SK-N-MC (cell line): Measurements from ENCODE around the gene MEGF9.
A peak's percentile ranks its signal among the peaks of the same experiment; 100 is the strongest.

Source experiments
- DNase-seq: peaks from one replicate; pipeline ENCODE4 v3.0.0-alpha.2; 2011; ENCODE audit warnings: low read depth, low spot score
- H3K27ac ChIP-seq: fragments of 200-600 bp; sonication (generic); 2 replicates; pipeline ENCODE4 v1.5.1; 2016; ENCODE audit warnings: mixed run types
- H3K36me3 ChIP-seq: fragments of 200-600 bp; sonication (generic); 2 replicates; pipeline ENCODE4 v1.6.1; 2017; ENCODE audit warnings: antibody characterized with exemption, low read length, mixed read lengths; ENCODE audit not compliant: insufficient read depth
- H3K4me3 ChIP-seq: fragments of 200-600 bp; sonication (generic); 2 replicates; pipeline ENCODE4 v1.5.1; 2016
- H3K9ac ChIP-seq: fragments of 200-600 bp; sonication (generic); 2 replicates; pipeline ENCODE4 v1.8.0; 2017; ENCODE audit warnings: mixed run types, mixed read lengths; ENCODE audit not compliant: insufficient read length
- H3K9me3 ChIP-seq: fragments of 200-600 bp; sonication (generic); 2 replicates; pipeline ENCODE4 v1.6.1; 2017; ENCODE audit warnings: low read depth, mild to moderate bottlenecking, antibody characterized with exemption, low read length, moderate library complexity, mixed read lengths
- EZH2 ChIP-seq: fragments of 200-600 bp; sonication (generic); IDR thresholded peaks from one replicate; pipeline ENCODE4 v1.6.1; 2017; ENCODE audit warnings: antibody characterized with exemption
- FOXP2 ChIP-seq: optimal IDR thresholded peaks from 2 replicates; pipeline ENCODE3; 2011; ENCODE audit warnings: mild to moderate bottlenecking, moderate library complexity; ENCODE audit not compliant: insufficient read depth; ENCODE audit errors: extremely low read length, control extremely low read depth
- POLR2AphosphoS5 ChIP-seq: IDR thresholded peaks from 2 replicates; pipeline ENCODE4 v1.6.1; 2012; ENCODE audit warnings: mild to moderate bottlenecking, low read depth, low read length, borderline replicate concordance

MEGF9 gene

GRCh38 chr9:120619751-120620655, 94.3 kb downstream of the MEGF9 start:
- DNase-seq = peak; percentile 86
- Histone ChIP-seq H3K4me3 (no peak overlapping the region), H3K27ac (peak overlapping the region; percentile 4; the same call in 1 of the 2 replicates), H3K9me3 (no peaks in the 10 kb centered on the region), H3K36me3 (no peaks in the 10 kb centered on the region), H3K9ac (peak overlapping the region; percentile 28)
- TF ChIP-seq EZH2 (no peak), POLR2AphosphoS5 (no peak), FOXP2 (no peak)

DNA sequence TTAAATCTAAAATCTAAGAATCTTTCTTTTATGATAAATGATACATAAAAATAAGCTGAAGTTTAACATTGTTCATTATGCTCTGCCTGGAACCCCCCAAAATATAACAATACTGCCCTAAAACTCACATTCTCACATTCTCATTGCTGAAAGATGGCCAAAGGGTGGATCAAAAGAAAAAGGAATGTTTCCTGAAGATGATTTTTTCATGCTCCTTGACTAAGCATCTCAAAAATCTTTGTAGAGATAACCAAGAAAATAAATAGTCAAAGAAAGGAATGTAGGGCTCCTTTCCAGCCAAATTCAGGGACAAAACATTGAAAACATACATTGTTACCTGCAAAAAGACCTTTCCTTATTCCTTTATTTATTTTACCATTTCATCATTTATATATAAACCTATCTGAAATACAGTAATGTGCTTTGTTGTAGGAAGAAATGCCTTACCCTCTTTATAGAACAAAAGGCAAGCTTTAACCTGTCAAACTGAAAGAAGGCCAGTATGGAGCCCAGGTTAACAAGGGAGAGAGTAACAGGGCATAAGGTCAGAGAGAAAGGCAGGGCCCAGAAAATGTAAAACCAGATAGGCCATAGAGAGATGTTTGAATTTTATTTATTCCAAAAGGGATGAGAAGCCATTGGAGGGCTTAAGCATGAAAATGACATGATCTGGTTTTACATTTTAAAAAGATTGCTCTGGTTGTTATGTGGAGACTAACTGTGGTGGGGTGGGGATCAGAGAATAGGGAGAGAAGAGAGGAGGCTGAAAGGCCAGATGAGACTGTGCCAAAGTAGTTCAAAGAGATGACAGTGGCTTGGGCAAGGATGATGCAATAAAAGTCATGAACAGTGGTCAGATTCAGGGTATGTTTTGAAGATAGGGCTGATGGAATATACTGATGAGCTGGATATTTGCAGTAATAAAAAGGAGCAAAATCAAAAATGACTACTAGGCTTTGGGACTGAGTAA, 97.0 kb downstream of the MEGF9 start:
- TF ChIP-seq EZH2 = no peak
- no peak for TF ChIP-seq POLR2AphosphoS5
- TF ChIP-seq FOXP2 = no peak
- Histone ChIP-seq H3K9me3 (no peaks in the 10 kb centered on the region), H3K9ac (no peak overlapping the region), H3K27ac (no peak overlapping the region), H3K4me3 (no peak overlapping the region), H3K36me3 (no peaks in the 10 kb centered on the region)
- no peak for DNase-seq

- Histone ChIP-seq H3K9ac (no peak overlapping the region), H3K4me3 (no peak overlapping the region), H3K27ac (no peak overlapping the region), H3K9me3 (no peaks in the 10 kb centered on the region), H3K36me3 (peaks cover 6% of the 10 kb centered on the region; the same call in 1 of the 2 replicates)
- DNase-seq = no peak
- TF ChIP-seq FOXP2 (no peak), POLR2AphosphoS5 (no peak), EZH2 (no peak)
Measured at GRCh38 chr9:120612218-120612617, 102.1 kb downstream of the MEGF9 start.

DNA sequence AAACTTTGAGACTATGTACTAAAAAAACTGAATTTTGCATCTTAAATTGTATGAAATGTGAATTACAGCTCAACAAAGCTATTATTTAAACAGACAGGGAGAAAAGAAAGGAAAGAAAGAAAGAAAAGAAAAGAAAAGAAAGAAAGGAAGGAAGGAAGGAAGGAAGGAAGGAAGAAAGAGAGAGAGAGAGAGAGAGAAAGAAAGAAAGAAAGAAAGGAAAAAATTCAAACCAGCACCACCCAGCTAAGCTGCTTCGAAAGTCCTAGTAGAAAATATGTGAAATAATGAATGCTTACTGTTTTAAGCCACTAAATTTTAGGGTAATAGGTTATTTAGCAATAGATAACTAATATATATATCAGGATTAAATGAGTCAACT, 102.6 kb downstream of the MEGF9 start:
- DNase-seq = no peak
- Histone ChIP-seq H3K9ac (no peak overlapping the region), H3K4me3 (no peak overlapping the region), H3K36me3 (peaks cover 6% of the 10 kb centered on the region; the same call in 1 of the 2 replicates), H3K9me3 (no peaks in the 10 kb centered on the region), H3K27ac (no peak overlapping the region)
- TF ChIP-seq EZH2 = no peak
- no peak for TF ChIP-seq FOXP2
- no peak for TF ChIP-seq POLR2AphosphoS5

DNA sequence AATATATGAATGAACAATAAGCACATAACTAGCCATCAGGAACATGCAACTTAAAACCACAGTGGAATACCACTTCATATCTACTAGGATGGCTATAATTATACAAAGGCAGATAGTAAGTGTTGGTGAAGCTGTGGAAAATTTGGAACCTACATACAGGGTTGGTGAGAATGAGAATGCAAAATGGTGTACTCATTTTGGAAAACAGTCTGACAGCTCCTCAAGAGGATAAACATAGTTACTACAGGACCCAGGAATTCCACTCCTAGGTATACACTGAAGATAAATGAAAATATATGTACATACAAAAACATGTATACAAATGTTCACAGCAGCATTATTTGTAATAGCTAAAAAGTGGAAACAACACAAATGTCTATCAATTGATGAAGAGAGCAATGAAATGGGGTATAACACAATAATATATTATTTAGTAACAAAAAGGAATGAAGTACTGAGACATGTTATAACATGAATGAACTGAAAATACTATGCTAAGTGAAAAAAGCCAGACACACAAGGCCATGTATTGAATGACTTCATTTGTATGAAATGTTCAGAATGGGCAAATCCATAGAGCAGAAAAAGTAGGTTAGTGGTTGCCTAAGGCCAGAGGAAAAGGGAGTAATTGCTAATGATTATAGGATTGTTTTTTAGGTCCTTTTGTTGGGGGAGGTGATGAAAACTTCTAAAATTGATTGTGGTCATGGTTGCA, 103.1 kb downstream of the MEGF9 start:
- Histone ChIP-seq H3K9ac (no peak overlapping the region), H3K27ac (no peak overlapping the region), H3K4me3 (no peak overlapping the region), H3K36me3 (peaks cover 10% of the 10 kb centered on the region; the same call in 1 of the 2 replicates), H3K9me3 (no peaks in the 10 kb centered on the region)
- TF ChIP-seq POLR2AphosphoS5 (no peak), FOXP2 (no peak), EZH2 (no peak)
- no peak for DNase-seq

DNA sequence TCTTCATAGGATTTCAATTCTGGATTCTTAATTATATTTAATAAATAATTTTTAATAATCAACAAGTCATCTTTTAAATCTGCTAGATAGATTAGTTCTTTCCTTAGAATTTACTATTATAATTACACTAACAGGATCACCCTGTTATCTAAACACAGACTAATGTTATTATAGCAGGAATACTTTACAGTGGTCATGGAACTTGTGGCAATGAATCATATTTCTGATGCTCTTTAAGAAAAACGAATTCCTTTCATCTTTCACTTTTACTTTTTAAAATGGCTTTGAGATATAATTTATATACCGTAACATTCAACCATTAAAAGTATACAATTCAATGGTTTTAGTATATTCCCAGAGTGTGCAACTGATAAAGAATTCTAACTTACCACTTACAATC, 104.6 kb downstream of the MEGF9 start:
- Histone ChIP-seq H3K9me3 (no peaks in the 10 kb centered on the region), H3K36me3 (peaks cover 21% of the 10 kb centered on the region), H3K9ac (no peak overlapping the region), H3K27ac (no peak overlapping the region), H3K4me3 (no peak overlapping the region)
- no peak for TF ChIP-seq EZH2
- TF ChIP-seq FOXP2 = no peak
- TF ChIP-seq POLR2AphosphoS5 = no peak
- DNase-seq = no peak

- H3K9me3 ChIP-seq = no peaks in the 10 kb centered on the region
Measured at GRCh38 chr9:120608421-120608820, 105.8 kb downstream of the MEGF9 start.

GRCh38 chr9:120603591-120603990, 110.7 kb downstream of the MEGF9 start:
- Histone ChIP-seq H3K9me3 (no peaks in the 10 kb centered on the region), H3K36me3 (peaks cover 18% of the 10 kb centered on the region), H3K4me3 (no peak overlapping the region), H3K9ac (no peak overlapping the region), H3K27ac (no peak overlapping the region)
- TF ChIP-seq FOXP2 (no peak), POLR2AphosphoS5 (no peak), EZH2 (no peak)
- DNase-seq = no peak

More at GRCh38 chr9:120608421-120608820, 105.8 kb downstream of the MEGF9 start:
- H3K36me3 ChIP-seq = peaks cover 24% of the 10 kb centered on the region
- no peak overlapping the region for H3K9ac ChIP-seq
- H3K4me3 ChIP-seq = no peak overlapping the region
- TF ChIP-seq FOXP2 (no peak), EZH2 (no peak), POLR2AphosphoS5 (no peak)
- DNase-seq = no peak
- no peak overlapping the region for H3K27ac ChIP-seq
